HG03175 (cell line): ENCODE measurements around the gene PIGT.

Experiments
- ATAC-seq: cut with Tn5 transposase; IDR thresholded peaks from one replicate; pipeline ENCODE4 v1.9.1; 2021; ENCODE audit warnings: mild to moderate bottlenecking, moderate library complexity; ENCODE audit not compliant: unreplicated experiment

The PIGT gene

GRCh38 chr20:45415822-45416637 is at the start of gene PIGT:
Gene PIGT (plus strand): TSS chr20:45416141. CDS start chr20:45416157, 16 bp downstream.
- ATAC-seq: peak; percentile 71

GRCh38 chr20:45366192-45366591 is 49.7 kb upstream of the PIGT start:
- no peak for ATAC-seq

GRCh38 chr20:45366631-45367030 is 49.3 kb upstream of the PIGT start:
- ATAC-seq: no peak

DNA sequence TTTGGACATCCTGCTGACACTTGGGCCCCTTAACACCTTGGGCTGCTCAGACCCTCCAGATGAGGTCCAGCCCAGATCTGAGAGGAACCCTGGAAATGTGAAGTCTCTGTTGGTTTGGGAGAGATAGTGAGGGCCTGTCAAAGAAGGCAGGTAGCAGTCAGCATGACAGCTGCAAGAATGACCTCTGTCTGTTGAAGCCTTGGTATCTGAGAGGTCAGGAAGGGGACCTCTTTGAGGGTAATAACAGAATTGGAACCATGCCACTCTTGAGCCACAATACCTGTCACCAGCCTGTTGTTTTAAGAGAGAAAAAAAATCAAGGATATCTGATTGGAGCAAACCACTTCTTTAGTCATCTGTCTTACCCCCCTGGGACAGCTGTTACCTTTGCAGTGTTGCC is 48.8 kb upstream of the PIGT start:
- no peak for ATAC-seq

DNA sequence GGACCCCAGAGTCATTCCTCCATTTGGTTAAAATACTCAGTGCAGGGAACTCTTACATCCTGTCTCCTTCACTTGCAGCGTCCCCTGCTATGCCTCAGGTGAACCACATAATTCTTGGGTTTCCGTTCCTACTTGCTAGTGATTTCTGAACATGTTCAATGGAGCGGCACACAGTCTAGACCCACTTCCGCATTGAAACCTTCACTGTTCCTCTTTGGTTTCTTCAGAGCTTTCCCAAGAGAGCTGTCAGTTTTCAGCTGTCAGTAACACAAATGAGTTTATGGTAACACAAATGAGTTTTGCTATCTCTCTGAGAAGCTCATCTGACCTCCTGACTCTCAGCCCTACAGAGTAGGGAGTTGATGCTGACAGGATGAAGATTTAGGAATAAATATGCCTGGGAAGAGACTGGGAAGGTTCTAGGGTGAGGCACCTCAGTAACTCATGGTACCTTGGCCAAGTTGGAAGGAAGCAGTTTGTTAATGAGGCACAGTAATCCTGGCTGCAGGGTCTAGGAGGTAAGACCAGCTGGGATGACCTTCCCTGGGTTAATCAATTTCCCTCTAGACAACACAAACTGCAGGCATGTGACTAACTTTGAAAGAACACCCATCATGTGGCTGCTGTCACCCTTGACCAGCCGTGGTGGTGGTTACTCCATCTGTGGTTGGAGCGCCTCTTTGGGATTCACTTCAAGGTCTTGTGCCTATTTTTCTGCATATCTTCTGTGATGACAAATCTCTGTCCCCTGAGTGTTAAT is 47.5 kb upstream of the PIGT start:
- peak; percentile 84 for ATAC-seq

- ATAC-seq: no peak
Observed at GRCh38 chr20:45370571-45371160, 45.3 kb upstream of the PIGT start.

- ATAC-seq: no peak
Observed at GRCh38 chr20:45372241-45372640, 43.7 kb upstream of the PIGT start.

DNA sequence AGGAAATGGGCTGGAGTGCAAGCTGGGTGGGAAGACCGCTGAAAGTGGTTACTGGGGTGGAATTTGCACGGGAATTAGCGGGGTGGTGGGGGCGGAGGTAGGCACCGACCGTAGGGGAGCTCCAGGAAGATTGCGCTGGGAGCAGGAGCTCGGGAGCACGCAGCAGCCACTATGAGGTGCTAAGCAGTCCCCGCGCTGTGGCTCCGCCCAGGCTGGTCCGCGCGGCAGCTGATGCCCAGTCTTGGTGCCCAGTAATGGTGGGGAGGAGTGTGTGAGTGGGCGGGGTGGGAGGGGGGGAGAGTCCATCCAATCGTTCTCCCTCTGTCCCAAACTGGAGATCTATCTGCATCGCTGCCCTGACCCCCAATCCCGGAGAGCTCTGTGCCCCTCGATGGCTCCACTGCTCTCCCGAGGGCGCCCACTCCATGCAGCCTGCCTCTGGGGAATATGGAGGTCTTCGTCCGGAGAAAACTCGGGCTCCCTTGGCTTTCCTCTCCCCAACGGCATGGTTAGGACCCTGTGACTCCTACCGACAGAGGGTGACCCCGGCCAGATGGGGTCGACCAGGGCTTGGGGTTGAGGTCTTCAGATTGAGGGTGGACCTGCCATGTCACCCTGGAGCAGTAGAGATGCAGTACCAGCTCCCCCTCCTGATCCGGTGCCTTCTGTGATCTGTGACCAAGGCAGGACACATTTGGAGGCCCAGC is 43.1 kb upstream of the PIGT start:
- no peak for ATAC-seq

GRCh38 chr20:45373353-45374100 is 42.4 kb upstream of the PIGT start:
- ATAC-seq: peak; percentile 82

DNA sequence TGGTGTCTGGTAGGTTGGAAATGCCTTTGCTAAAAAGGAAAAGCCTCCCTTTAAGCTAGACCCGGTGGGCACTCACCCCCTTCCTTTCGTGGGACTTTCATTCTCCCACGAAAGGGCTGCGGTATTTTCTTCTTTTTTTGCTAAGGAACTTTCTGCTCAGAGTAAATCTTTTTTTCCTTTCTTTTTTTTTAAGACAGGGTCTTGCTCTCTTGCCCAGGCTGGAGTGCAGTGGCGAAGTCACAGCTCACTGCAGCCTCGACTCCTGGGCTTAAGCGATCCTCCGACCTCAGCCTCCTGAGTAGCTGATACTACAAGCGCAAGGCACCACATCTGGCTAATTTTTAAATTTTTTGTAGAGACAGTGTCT is 41.9 kb upstream of the PIGT start:
- no peak for ATAC-seq

DNA sequence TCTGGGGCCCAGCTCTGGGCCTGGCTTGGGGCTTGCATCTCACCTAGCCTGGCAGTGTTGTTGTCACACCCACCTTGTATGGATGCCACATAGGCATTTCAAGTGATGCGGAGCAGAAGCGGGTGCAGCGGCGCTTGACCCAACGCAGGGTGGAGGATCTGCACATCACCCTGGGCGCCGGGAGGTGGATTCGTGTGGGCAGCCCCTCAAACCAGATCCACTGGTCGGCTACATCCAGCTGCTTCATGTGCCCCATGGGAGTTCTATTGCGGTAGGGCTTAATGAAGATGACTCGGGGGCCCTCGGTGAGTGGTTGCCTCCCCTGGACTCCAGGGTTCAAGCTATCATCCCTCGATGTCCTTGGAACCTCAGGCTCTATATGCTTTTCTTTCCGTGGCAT is 41.0 kb upstream of the PIGT start:
- ATAC-seq: no peak

DNA sequence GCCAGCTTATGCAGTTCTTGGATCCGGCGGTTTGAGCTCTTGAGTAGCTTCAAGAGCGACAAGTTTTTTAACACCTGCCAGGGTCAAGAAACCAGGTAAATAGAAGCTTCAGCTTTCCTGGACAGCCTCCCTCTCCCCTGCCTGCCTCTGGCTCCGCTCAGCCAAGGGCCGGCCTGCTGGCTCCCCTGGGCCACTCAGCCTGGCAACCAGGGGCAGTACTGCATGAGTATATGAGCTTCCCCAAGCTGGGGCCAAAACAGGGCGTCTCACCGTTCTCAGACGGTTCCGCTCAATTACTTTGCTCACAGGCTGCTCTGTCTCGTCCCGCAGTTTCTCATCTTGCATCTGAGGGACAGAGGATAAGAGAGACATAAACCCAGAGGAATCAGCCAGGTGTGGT is 38.7 kb upstream of the PIGT start:
- ATAC-seq: no peak

- no peak for ATAC-seq
Observed at GRCh38 chr20:45378191-45378590, 37.8 kb upstream of the PIGT start, which contains the start of gene TP53TG5. Gene TP53TG5 (minus strand): TSS chr20:45378325. CDS start chr20:45378236, 89 bp downstream.

DNA sequence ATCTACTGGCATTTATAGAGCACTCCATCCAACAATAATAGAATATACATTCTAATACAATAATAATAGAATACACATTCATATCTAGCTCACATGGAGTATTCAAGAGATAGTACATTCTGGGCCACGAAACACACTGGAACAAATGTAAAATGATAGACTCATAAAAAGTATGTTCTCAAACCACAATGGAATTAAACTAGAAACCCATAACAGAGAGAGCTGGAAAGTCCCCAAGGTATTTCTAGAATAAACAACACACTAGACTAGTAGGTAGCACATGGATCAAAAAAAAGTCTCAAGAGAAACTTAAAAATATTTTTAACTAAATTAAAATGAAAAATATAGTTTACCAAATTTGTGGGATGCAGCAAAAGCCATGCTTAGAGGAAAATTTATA is 28.7 kb upstream of the PIGT start:
- no peak for ATAC-seq

- no peak for ATAC-seq
Observed at GRCh38 chr20:45390931-45391330, 25.0 kb upstream of the PIGT start.

GRCh38 chr20:45391559-45391958 is 24.4 kb upstream of the PIGT start:
- ATAC-seq: no peak

DNA sequence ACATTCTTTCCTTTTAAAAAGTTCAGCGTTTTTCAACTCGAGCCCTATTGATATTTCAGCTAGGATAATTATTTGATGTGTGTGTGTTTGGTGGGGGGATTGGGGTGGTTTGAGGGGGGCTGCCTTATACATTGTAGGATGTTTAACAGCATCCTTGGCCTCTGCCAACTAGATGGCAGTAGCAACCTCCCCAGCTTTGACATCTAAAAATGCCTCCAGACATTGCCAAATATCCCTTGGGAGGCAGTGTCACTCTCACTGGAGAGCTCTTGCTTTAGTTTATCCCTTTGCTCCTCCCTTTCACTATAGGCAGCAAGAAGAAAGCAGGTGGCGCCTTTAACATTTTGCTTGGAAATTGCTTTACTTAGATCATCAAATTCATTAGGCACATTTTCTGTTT is 23.2 kb upstream of the PIGT start:
- ATAC-seq: no peak

GRCh38 chr20:45394221-45395113 is 21.5 kb upstream of the PIGT start:
- ATAC-seq: no peak

DNA sequence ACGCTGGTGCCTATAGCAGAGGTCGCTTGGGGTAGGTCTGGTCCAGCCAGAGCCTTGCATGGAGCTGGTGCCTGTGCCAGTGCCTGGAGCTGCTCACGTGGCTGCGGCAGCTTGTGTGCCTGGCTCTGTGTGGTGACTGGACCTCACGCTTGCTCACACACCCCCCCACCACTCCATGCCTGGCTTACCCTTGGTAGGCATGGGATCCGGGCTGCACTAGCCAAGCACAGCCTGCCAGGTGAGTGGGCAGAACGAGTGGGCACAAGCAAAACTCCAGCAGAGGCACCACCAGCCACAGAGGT is 20.9 kb upstream of the PIGT start:
- ATAC-seq: no peak

GRCh38 chr20:45399018-45399417 is 16.9 kb upstream of the PIGT start:
- no peak for ATAC-seq
